Retinal pigment epithelial cell (primary cell): ENCODE measurements around the gene KCNE4.

Experiments used
- DNase-seq: peaks from one replicate; pipeline ENCODE4 v3.0.0-alpha.2; 2010; ENCODE audit warnings: low read depth
- H3K4me3 ChIP-seq: 2 replicates; pipeline ENCODE4 v1.5.1; 2011; ENCODE audit warnings: mild to moderate bottlenecking, low read length, control low read depth, moderate library complexity
- TF ChIP-seq, protein P1 (sequence below): conservative IDR thresholded peaks from 2 replicates; pipeline ENCODE4 v1.5.1; 2011; ENCODE audit warnings: low read depth, low read length, control low read depth, inconsistent platforms

The KCNE4 gene

DNA sequence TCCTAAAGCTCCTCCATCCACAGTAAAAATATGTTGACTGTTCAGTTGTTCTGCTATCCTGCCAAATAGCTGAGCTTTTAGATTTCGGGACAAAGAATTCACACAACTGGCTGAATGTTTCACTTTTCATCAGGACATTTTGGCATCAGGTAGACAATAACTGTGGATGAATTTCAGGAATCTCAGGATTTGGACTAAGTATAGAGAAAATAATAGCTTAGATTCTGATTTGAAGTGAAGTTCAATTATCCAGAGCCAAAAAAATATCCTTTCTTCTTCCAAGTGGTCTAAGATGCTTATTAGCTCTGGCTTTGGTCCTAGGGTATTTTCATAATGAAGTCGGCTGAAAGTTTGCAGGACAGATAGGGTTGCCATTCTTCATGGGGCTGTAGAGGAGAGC is 16.1 kb downstream of the KCNE4 start:
- no peak for DNase-seq
- no peak overlapping the region for H3K4me3 ChIP-seq
- TF ChIP-seq, protein P1, sequence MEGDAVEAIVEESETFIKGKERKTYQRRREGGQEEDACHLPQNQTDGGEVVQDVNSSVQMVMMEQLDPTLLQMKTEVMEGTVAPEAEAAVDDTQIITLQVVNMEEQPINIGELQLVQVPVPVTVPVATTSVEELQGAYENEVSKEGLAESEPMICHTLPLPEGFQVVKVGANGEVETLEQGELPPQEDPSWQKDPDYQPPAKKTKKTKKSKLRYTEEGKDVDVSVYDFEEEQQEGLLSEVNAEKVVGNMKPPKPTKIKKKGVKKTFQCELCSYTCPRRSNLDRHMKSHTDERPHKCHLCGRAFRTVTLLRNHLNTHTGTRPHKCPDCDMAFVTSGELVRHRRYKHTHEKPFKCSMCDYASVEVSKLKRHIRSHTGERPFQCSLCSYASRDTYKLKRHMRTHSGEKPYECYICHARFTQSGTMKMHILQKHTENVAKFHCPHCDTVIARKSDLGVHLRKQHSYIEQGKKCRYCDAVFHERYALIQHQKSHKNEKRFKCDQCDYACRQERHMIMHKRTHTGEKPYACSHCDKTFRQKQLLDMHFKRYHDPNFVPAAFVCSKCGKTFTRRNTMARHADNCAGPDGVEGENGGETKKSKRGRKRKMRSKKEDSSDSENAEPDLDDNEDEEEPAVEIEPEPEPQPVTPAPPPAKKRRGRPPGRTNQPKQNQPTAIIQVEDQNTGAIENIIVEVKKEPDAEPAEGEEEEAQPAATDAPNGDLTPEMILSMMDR: no peak

DNA sequence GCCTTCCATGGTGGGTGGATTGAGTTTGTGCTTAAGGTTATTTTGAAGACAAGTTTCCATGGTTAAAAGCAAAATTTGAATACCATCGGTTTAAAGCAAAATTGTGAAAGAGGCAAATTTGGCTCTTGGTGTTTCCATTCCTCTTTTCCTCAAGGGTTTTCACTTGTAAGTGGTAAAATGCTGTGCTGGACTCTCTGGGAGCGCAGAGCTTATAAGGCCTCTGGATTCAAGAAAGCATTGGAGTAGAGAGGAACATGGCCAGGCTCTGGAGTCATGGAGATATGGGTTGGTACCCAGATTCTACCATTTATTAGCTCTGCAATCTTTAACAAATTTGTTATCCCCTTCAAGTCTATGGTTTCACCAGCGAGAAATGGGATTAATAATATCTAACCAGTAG is 17.5 kb downstream of the KCNE4 start:
- H3K4me3 ChIP-seq: no peak overlapping the region
- no peak for DNase-seq
- TF ChIP-seq, protein P1: no peak

DNA sequence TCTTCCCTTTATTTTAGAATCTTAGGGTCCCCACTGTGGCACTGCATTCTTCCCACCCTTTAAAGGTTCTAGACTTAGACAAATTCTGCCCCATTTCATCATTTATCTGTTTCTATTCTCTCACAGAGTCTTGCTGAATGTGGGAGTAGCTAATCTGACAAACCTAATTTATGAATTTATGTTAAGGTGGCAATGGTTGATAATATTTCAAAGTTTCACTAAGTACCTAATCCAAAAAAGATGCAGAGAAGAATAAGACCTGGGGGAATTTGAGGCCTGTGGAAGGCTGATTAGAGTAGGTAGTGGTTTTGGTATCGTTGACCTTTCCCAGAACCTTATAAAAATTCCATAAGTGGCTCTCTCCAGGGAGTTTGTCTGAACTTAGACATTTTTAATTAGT is 18.0 kb downstream of the KCNE4 start:
- TF ChIP-seq, protein P1: no peak
- H3K4me3 ChIP-seq: no peak overlapping the region
- no peak for DNase-seq

DNA sequence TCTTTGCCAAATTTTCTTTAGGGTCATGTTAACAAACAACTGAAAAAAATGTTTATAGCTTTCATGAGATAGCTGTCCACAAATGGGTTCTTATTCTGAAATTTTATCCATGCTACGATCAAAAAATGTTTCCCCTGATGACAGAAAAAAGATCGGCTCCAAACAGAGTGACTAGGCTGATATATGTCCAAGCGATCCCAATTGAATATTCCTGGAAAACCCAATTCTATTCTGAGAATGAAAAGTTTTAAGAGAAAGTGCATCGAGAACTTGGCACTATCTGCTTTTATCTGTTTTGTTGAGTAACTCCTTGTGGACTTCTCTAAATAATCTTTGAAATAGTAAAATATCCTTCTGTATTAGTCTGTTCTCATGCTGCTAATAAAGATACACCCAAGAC is 19.1 kb downstream of the KCNE4 start:
- no peak for DNase-seq
- TF ChIP-seq, protein P1: no peak
- no peak overlapping the region for H3K4me3 ChIP-seq

DNA sequence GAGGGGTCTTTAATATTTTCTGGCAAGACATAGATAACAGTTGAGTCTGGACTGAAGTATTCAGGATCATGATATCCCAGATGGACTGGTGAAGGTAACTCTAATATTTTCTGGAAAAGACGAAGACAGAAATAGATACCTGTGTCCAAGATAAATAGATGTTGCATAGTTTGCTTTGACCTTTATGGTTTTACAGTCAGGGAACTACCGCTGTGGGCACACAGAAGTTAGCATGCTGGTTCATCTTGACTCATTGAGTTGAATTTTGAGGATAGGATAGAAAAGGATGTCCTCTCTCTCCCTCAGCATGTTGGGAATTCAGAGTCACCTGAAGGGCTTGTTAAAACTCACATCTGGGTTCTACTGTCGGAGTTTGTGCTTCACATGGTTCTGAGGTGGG is 20.8 kb downstream of the KCNE4 start:
- DNase-seq: no peak
- TF ChIP-seq, protein P1: no peak
- H3K4me3 ChIP-seq: no peak overlapping the region

DNA sequence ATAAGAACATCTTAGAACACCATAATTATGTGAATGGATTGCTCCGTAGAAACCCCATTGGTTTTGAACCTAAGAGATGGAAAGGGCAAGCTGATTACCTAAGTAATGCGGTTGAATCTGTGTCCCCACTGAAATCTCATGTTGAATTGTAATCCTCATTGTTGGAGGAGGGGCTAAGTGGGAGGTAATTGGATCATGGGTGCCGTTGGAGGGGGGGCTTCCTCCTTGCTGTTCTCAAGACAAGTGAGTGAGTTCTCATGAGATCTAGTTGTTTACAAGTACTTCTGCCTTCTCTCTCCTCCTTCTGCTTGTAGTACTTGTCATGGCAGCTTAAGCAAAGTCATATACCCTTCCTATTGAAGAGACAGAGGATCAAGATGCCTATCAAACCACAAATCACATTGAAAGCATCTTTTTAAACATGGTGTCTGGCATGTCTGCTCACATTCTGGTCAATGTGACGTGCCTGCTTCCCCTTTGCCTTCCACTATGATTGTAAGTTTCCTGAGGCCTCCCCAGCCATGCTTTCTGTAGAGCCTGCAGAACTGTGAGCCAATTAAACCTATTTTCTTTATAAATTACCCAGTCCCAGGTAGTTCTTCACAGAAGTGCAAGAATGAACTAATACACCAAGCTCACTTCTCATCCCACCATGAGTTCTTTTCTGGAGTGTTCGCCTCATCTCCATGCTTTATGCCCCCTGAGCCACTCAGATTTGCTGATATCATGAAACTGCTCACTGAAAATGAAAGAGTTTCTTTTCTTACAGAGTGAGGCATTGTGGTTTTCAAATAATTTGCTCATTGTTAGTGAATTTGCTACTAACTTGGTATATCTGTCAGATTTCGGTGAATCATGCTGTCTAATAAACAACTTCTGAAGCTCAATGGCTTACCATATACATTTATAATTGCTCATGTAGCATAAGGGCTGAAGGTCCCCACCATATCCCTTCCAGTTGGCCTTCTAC is 23.6 kb downstream of the KCNE4 start:
- H3K4me3 ChIP-seq: no peak overlapping the region
- no peak for DNase-seq
- TF ChIP-seq, protein P1: no peak

DNA sequence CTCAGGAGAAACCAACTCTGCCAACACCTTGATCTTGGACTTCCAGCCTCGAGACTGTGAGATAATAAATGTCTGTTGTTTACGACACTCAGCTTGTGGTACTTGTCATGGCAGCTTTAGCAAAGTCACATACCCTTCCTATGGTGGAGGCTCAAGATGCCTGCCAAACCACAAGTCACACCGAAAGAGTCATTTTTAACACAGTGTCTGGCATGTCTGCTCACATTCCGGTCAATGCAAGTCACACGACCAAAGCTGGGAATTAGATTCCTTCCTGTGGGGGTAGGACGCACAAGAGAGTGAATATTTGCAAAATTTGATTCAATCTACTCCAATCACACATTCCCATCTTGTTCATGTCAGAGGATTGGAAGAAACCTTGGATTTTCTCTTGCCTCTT is 24.6 kb downstream of the KCNE4 start:
- TF ChIP-seq, protein P1: no peak
- peak; percentile 89 for DNase-seq
- H3K4me3 ChIP-seq: no peak overlapping the region
